Prostate gland (tissue), 2 donors: ENCODE measurements around the gene TTYH2. TPM values are rescaled to one million over a fixed set of nuclear protein-coding genes. Genes with fewer than 3 reads are reported as not detected.

ENCODE experiments used
- DNase-seq: peaks from one replicate; pipeline ENCODE4 v3.0.0-alpha.2; 2019; ENCODE audit warnings: low spot score
- H3K27ac ChIP-seq, 2 donors: fragments of 200-600 bp; sonication (generic); 2 replicates each; pipeline ENCODE4 v1.5.1; 2017 to 2019
- H3K27me3 ChIP-seq: fragments of 200-600 bp; sonication (generic); replicated peaks from 2 replicates; pipeline ENCODE4 v1.5.1; 2019; ENCODE audit not compliant: insufficient read depth
- H3K36me3 ChIP-seq, 2 donors: fragments of 200-600 bp; sonication (generic); 1 replicate in 1 of 2; 2 replicates in 1 of 2; pipeline versions ENCODE4 v1.5.1 to v1.8.1; 2017 to 2019
- H3K4me1 ChIP-seq: fragments of 200-600 bp; sonication (generic); replicated peaks from 2 replicates; pipeline ENCODE4 v1.5.1; 2019
- H3K4me3 ChIP-seq, 2 donors: fragments of 200-600 bp; sonication (generic); 2 replicates each; pipeline ENCODE4 v1.5.1; 2017 to 2019
- H3K9me3 ChIP-seq: fragments of 200-600 bp; sonication (generic); 2 replicates; pipeline ENCODE4 v1.5.1; 2017
- POLR2A ChIP-seq: fragments of 450-650 bp; IDR thresholded peaks from one replicate; pipeline ENCODE4 v1.6.1; 2016; ENCODE audit warnings: antibody characterized with exemption, mild to moderate bottlenecking
- POLR2AphosphoS5 ChIP-seq: sonication (generic); formaldehyde crosslinking; IDR thresholded peaks from one replicate; pipeline ENCODE4 v1.6.1; 2017; ENCODE audit warnings: antibody characterized with exemption
- WGBS: methylation state at CpG from one replicate; pipeline ENCODE4 v1.1.5; 2018; 5-methylcytosine and 5-hydroxymethylcytosine counted together
- intact Hi-C: fragments of 100-400 bp; cut with DNase I; formaldehyde crosslinking; loops from one replicate; pipeline ENCODE4 v1.14.2; 2022
- total RNA-seq, 2 donors: library from RNA; depleted of rRNA; stranded (reverse); fragments of >200 nt; gene quantifications; one replicate each; pipeline ENCODE4 v1.1.0, GENCODE V29; 2016
- TF ChIP-seq, protein P1 (sequence below), 4 experiments: fragments of 200-600 bp in 2 of 4; fragments of 450-650 bp in 2 of 4; sonication (generic) in 2 of 4; IDR thresholded peaks; 1 replicate in 3 of 4; 2 replicates in 1 of 4; pipeline ENCODE4 v1.5.1; 2016 to 2019; ENCODE audit warnings: antibody characterized with exemption in 4 of 4, mild to moderate bottlenecking in 2 of 4, moderate library complexity in 2 of 4

The TTYH2 gene
- total RNA-seq, 2 donors from 2014 or later = 7.7 to 43.3 TPM

DNA sequence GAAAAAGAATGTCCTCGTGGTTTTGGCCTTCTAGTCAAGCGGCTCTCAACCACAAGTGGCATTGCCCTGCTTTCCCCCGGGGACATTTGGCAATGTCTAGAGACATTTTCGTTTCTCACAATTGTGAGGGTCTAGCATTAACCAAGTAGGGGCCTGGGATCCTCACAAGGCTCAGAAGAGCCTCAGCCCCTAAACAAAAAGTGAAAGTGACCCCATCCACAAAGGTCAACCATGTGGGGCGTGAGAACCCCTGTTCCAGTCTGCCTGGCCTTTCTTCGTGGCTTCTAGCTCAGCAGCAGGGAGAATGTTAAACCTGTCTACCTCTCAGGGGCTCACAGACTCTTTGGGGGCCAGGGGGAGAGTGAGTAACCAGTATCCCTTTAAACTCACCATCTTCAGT lies 14.7 kb upstream of the TTYH2 start:
- H3K36me3 ChIP-seq = no peaks in the 10 kb centered on the region

DNA sequence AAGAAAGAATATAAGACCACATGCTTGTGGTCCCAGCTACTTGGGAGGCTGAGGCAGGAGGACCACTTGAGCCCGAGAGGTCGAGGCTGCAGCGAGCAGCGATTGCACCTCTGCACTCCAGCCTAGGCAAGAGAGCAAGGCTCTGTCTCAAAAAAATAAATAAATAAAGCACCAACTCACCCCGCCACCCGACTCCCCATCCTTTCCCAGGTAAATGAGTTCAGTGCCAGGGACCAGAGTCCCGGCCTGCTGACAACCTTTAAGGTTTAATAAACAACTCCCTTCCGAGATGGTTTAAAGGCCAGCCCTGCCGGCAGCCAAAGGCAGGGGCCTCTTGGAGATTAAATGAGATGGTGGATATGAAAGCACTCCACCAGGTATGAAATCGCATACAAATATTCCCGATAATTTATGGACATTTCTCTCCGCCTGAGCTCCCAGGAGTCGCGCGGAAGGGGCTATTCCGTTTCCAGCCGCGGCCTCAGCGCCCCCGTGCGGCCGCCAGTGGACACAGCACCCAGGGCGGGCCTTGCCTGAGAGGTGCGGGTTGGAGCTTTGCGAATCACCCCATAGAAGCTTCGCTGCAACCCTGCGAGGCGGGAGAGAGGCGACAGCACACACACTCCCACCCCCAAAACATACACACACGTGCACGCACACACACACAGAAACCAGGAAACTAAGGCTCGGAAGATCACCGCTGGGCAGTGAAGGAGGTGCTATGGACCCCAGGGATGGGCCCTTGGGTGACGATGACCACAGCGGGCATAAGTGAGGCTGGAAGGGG lies 13.9 kb upstream of the TTYH2 start:
- Histone ChIP-seq H3K27me3 (no peaks in the 10 kb centered on the region), H3K27ac (no peak overlapping the region), H3K4me3 (no peak overlapping the region), H3K4me1 (peaks cover 3% of the 10 kb centered on the region), H3K9me3 (no peaks in the 10 kb centered on the region), H3K36me3 (no peaks in the 10 kb centered on the region)
- intact Hi-C loops = loop anchor here (5.0 kb wide), 1 partner anchor 258 kb away; no protein-coding TSS in a partner anchor
- DNase-seq = no peak
- TF ChIP-seq POLR2A = no peak
- TF ChIP-seq, protein P1, sequence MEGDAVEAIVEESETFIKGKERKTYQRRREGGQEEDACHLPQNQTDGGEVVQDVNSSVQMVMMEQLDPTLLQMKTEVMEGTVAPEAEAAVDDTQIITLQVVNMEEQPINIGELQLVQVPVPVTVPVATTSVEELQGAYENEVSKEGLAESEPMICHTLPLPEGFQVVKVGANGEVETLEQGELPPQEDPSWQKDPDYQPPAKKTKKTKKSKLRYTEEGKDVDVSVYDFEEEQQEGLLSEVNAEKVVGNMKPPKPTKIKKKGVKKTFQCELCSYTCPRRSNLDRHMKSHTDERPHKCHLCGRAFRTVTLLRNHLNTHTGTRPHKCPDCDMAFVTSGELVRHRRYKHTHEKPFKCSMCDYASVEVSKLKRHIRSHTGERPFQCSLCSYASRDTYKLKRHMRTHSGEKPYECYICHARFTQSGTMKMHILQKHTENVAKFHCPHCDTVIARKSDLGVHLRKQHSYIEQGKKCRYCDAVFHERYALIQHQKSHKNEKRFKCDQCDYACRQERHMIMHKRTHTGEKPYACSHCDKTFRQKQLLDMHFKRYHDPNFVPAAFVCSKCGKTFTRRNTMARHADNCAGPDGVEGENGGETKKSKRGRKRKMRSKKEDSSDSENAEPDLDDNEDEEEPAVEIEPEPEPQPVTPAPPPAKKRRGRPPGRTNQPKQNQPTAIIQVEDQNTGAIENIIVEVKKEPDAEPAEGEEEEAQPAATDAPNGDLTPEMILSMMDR (IDR thresholded peaks at IDR 0.05) = peak; percentile 69 to 90 (median 80)
- WGBS = 32% methylated on average over 24 of the region's 35 CpGs

More for the DNA sequence above, 14.7 kb upstream of the TTYH2 start:
- TF ChIP-seq, protein P1 (IDR thresholded peaks at IDR 0.05) = no peak
- TF ChIP-seq POLR2A = no peak
- TF ChIP-seq POLR2AphosphoS5 = no peak
- Histone ChIP-seq H3K4me1 (peaks cover under 1% of the 10 kb centered on the region), H3K27me3 (no peaks in the 10 kb centered on the region), H3K9me3 (no peaks in the 10 kb centered on the region), H3K4me3 (no peak overlapping the region), H3K27ac (no peak overlapping the region)
- intact Hi-C loops = no loop called here
- 90% methylated on average over 6 of the region's 6 CpGs for WGBS
- DNase-seq = no peak

DNA sequence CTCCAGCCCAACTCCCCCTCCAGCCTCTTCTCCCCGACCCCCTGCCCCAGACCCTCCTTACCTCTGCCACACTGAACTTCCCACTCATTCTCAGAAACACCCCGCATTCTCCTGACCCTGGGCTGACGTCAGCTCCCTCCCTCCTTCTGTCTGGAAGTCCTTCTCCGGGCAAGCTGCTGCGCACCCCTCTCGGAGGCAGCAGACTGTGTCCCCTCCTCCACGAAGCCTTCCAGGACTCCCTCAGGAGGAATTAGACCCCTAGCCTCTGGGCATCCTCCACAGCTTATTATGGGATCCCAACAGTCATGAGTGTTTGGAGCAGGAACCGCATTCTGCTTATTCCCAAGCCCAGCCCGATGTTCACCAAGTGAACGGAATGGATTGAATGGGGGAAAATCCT lies 13.3 kb upstream of the TTYH2 start:
- H3K27ac ChIP-seq = no peak overlapping the region
- intact Hi-C loops = loop anchor here (5.0 kb wide), 1 partner anchor 257 kb away; no protein-coding TSS in a partner anchor
- no peaks in the 10 kb centered on the region for H3K36me3 ChIP-seq
- DNase-seq = no peak
- no peaks in the 10 kb centered on the region for H3K9me3 ChIP-seq
- TF ChIP-seq, protein P1 (IDR thresholded peaks at IDR 0.05) = no peak
- TF ChIP-seq POLR2AphosphoS5 = no peak
- no peak for TF ChIP-seq POLR2A
- H3K4me3 ChIP-seq = no peak overlapping the region
- no peaks in the 10 kb centered on the region for H3K27me3 ChIP-seq
- peaks cover 7% of the 10 kb centered on the region for H3K4me1 ChIP-seq
- 62% methylated on average over 10 of the region's 10 CpGs for WGBS

DNA sequence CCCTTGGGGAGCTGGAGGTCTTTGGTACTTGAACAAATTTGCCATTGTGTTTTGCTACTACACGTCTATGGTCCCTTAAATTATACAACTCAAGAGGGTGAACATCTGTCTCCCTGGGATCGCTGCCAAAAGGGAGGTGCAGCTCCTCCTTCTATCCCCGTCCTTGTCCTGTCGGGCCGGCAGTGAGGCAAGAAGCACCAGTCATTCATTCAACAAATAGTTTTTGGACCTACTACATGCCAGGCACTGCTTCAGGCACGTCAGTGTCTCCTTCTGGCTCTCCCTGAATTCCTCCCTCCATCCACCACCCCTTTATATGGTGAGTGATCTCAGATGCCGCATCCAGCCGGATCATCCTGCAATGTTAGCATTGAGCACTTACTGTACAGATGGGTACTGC lies 12.1 kb upstream of the TTYH2 start:
- WGBS = 36% methylated on average over 8 of the region's 8 CpGs
- Histone ChIP-seq H3K4me3 (no peak overlapping the region), H3K27ac (no peak overlapping the region), H3K9me3 (no peaks in the 10 kb centered on the region), H3K4me1 (peaks cover 17% of the 10 kb centered on the region), H3K27me3 (no peaks in the 10 kb centered on the region), H3K36me3 (no peaks in the 10 kb centered on the region)
- intact Hi-C loops = loop anchor here (5.0 kb wide), 1 partner anchor 256 kb away; no protein-coding TSS in a partner anchor
- TF ChIP-seq POLR2A (no peak), POLR2AphosphoS5 (no peak)
- TF ChIP-seq, protein P1 (IDR thresholded peaks at IDR 0.05) = no peak
- no peak for DNase-seq

DNA sequence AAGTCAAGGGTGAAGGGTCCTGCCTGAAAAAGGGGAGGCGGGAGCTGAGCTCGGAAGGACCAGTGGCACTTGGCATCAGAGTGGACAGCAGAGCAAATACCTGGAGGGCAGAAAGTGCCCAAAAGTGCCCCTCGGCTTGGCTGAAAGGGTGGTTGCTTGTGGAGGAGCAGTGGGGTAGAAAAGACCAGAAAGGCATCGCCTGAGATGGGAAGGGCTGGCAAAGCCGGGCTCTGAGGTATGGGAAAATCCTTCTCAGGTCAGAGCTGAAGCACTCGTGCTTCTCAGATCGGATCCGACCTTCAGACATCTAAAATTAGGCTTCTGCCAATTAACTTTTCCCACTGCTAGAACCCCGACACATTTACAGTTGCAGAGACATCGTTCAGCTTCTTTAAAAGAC lies 11.4 kb upstream of the TTYH2 start:
- 73% methylated on average over 10 of the region's 10 CpGs for WGBS
- Histone ChIP-seq H3K4me3 (no peak overlapping the region), H3K27ac (no peak overlapping the region), H3K36me3 (no peaks in the 10 kb centered on the region), H3K27me3 (no peaks in the 10 kb centered on the region), H3K9me3 (no peaks in the 10 kb centered on the region), H3K4me1 (peaks cover 18% of the 10 kb centered on the region)
- intact Hi-C loops = loop anchor here (5.0 kb wide), 1 partner anchor 255 kb away; no protein-coding TSS in a partner anchor
- no peak for TF ChIP-seq POLR2AphosphoS5
- no peak for TF ChIP-seq POLR2A
- TF ChIP-seq, protein P1 (IDR thresholded peaks at IDR 0.05) = no peak
- DNase-seq = no peak
